C4-2B (cell line): Measurements from ENCODE around the gene PMM1.
"Not testable (repeated sequence)": the region's sequence is repeated elsewhere in the genome, so short reads cannot be mapped to it uniquely, and the experiment has no call there.

Experiments used
- ZFX ChIP-seq: fragments of 450-650 bp; IDR thresholded peaks from 2 replicates; pipeline ENCODE4 v1.6.1; 2017
- TF ChIP-seq, protein P1 (sequence below): fragments of 450-650 bp; conservative IDR thresholded peaks from 2 replicates; pipeline ENCODE4 v1.5.1; 2017; ENCODE audit warnings: mild to moderate bottlenecking

DNA sequence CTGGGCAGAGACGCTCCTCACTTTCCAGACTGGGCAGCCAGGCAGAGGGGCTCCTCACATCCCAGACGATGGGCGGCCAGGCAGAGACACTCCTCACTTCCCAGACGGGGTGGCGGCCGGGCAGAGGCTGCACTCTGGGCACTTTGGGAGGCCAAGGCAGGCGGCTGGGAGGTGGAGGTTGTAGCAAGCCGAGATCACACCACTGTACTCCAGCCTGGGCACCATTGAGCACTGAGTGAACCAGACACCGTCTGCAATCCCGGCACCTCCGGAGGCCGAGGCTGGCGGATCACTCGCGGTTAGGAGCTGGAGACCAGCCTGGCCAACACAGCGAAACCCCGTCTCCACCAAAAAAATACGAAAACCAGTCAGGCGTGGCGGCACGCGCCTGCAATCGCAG, 42.0 kb upstream of the PMM1 start:
- TF ChIP-seq, protein P1, sequence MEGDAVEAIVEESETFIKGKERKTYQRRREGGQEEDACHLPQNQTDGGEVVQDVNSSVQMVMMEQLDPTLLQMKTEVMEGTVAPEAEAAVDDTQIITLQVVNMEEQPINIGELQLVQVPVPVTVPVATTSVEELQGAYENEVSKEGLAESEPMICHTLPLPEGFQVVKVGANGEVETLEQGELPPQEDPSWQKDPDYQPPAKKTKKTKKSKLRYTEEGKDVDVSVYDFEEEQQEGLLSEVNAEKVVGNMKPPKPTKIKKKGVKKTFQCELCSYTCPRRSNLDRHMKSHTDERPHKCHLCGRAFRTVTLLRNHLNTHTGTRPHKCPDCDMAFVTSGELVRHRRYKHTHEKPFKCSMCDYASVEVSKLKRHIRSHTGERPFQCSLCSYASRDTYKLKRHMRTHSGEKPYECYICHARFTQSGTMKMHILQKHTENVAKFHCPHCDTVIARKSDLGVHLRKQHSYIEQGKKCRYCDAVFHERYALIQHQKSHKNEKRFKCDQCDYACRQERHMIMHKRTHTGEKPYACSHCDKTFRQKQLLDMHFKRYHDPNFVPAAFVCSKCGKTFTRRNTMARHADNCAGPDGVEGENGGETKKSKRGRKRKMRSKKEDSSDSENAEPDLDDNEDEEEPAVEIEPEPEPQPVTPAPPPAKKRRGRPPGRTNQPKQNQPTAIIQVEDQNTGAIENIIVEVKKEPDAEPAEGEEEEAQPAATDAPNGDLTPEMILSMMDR: not testable (repeated sequence)
- not testable (repeated sequence) for TF ChIP-seq ZFX
